GM18520 (cell line): ENCODE measurements around the gene ADCY1.

Experiments used
- ATAC-seq: cut with Tn5 transposase; IDR thresholded peaks from one replicate; pipeline ENCODE4 v1.9.1; 2021; ENCODE audit not compliant: unreplicated experiment

ADCY1 gene

DNA sequence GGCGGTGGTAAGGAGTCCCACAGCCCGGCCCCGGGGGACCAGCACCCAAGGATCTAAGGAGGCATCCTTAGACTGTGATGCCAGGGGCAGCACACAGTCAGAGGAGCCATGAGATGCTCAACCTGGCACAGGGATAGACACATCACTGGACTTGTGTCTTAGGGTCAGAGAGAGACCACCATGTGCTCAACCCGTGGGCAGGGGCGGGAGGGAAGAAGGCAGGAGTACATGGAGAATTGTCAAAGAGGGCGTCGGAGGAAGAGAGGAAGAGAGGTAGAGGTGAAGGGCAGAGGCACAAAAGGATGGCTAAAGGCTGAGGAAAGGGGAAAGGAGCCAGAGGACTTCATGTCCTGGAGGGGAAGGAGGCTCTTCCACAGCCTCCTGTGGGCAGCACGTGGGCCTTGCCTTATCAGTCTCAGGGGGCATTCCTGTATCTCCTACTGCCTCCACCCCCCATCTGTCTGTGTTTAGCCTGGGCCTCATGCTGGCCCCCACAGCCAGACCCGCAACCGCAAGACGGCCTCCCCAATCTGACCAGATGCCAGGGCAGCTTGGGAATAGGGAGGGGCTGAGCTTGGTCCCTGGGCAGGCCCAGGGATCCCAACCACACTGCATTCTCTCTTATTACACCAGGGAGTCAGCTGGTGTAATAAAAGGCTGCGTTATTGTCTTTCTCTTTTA, 2.2 kb downstream of the ADCY1 start:
- no peak for ATAC-seq

DNA sequence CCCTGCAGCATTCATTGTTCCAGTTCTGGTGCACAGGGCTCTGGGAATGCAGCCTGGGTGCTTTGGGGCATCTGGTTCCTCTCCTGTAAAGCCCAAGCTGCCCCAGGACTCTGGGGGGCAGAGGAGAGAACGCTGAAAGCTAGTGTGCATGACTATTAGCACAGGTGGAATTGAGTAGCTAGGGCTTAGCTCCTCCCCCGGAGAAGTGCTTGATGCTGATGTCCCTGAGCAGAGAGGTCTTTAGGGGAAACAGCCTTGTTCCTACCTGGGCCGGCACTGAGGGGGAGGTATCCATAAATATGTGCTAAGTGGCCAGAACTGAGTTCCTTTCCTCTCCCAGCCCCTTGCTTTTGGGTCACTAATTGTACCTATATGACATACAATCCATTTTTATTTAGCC, 3.9 kb downstream of the ADCY1 start:
- ATAC-seq: no peak

DNA sequence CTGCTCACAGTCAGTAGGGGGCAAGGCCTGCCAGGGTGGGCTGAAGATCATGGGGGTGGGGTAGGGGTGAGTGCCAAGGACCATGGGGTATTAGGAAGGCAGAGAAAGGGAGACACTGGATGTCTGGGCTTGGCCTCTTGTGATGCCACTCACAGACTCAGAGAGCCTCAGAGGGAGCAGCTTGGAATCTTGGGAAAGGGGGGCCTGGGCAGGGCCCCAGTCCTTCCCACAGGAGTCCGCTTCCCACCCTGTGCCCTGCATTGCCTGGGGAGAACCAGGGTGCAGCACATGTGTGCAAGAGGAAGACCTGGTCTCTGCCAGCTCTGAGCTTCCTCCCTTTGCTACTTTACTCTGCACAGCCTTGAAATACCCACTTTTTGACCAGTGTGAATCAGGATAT, 4.3 kb downstream of the ADCY1 start:
- no peak for ATAC-seq

DNA sequence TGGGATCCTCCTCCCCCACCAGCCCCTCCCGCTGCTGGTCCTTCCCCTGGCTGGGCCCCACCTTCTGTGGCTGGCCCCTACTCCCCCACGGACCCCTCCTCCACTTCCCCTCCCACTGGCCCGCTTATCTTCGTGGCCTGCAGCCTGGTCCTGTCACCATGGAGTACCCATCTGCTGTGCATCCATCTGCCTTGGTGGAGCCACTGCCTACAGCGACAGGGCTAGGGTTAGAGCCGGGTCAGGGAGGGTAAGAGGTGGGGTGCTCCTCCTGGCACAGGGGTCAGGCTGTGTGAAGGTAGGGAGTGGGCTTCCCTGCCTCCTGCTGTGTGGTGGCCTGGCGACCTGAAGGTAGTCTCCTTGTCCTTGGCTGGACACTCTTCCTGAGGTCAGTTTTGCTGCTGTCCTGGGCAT, 5.2 kb downstream of the ADCY1 start:
- no peak for ATAC-seq

DNA sequence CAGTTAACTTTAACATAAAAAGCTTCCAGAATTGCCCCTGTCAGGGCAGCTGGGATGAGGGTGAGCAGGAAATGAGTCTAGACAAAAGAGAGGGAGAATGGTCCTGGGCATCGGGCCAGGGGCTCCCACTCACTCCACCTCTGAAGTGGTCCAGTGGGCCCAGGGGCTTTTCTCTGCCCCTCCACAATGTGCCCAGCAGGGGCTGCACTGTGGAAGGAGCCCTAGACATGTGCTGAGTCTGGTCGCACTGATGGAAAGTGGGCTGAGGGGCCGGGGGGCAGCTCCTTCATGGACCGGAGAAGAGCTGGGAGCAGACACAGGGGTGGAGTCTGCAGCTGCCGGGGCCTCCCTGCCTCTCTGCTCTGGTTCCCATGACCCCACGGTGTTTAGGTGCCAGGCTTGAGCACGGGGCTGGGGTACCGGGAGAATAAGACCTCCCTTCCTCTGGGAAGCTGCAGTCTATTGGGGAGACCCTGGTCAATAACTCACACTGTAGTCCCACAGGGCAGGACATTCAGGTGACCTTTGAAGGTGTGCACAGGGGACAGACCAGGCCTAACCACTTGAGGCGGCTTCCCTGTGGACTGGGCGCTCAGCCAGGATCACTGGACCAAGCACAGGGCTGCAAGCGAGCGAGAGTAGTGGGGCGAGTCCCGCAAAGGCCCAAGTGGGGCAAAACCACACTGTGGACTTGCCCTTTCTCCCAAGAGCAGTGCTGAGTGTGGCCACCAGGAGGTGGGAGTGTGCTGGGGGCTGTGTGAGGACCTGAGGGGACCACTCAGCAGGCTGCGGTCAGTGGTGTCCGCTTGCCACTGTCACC, 6.1 kb downstream of the ADCY1 start:
- no peak for ATAC-seq

DNA sequence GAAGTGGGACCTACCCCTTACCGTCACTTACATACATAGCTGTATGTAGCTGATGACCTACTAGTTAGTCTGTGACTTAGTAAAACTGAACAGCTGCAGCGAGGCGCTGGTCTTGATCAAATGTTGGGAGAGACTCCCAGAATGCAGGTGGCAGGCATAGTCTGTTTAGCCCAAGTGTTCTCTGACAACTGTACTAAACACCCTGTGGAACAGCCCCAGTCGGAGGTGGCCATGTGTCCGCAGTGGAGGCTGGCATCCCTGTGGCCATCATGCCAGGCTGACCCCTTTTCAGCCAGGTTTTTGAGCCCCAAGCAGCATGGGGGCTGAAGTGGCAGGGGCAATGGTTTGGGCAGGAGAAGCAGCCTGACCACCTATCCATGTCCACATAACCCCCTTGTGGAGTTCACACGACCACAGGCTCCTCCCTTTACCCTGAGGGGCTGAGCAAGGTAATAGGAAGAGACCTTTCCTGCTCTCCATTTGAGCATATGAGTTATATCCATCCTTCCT, 7.2 kb downstream of the ADCY1 start:
- no peak for ATAC-seq

DNA sequence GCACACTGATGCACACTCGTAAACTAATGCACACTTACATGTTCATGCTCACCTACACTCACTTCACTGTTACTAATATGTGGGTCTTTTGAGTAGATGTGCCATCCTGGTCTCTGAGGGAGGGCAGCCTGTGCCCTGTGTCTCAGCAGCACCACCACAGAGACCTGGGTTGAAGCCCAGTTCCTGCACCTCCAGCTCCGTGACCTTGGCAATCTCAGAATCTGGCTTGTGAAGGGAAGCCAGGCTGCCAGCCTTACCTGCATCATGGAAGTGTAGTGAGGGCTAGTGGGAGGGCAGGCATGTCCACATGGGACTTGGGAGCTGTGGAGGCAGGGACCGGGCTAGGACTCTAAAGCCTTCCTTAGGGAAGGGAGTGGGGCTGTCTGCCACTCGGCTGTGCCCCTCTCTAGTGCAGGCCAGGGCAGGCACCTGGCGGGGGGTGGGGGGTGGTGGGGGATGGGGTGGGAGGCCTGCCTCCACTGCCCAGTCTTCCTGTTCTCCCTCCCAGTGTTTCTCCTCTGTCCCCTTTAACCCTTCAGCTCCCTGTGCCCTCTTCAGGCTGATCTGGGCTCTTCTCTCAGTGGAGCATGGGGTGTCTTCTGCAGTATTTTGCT, 8.1 kb downstream of the ADCY1 start:
- ATAC-seq: no peak

DNA sequence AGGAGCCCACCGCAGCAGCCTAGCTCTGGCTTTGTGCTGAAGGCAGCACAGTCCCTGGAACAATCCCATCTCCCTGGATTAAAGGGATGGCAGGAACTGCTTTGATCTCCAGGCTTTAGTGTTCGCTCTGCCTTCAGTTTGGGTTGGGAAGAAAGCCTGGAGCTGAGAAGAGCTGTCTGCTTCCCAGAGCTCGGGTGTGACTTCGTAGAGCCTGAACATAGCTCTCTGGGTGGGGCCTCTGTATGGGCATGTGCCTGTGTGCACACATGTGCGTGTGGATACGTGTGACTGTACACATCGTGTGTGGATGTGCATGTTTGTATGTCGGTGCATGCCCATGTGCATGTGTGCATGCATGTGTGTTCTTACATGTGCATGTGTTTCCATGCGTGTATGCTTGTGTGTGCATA, 8.7 kb downstream of the ADCY1 start:
- ATAC-seq: no peak

DNA sequence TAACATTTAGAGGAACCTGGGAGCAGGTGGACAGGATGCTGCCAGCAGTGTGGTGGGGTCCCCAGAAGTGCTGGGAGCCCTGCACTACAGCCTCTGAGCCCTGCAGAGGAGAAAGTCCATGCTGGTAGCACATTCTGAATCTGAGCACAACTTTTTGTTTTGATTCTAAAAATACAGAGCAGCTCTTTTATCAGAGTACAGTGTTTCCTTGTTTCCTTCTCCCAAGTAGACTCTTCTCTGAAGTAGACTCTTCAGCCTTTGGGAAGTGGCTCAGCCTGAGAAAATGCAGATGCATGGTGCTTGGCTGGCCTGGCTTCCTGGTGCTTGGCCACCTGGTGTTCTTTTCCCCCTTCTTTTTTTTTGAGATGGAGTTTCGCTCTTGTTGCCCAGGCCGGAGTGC, 9.1 kb downstream of the ADCY1 start:
- no peak for ATAC-seq

DNA sequence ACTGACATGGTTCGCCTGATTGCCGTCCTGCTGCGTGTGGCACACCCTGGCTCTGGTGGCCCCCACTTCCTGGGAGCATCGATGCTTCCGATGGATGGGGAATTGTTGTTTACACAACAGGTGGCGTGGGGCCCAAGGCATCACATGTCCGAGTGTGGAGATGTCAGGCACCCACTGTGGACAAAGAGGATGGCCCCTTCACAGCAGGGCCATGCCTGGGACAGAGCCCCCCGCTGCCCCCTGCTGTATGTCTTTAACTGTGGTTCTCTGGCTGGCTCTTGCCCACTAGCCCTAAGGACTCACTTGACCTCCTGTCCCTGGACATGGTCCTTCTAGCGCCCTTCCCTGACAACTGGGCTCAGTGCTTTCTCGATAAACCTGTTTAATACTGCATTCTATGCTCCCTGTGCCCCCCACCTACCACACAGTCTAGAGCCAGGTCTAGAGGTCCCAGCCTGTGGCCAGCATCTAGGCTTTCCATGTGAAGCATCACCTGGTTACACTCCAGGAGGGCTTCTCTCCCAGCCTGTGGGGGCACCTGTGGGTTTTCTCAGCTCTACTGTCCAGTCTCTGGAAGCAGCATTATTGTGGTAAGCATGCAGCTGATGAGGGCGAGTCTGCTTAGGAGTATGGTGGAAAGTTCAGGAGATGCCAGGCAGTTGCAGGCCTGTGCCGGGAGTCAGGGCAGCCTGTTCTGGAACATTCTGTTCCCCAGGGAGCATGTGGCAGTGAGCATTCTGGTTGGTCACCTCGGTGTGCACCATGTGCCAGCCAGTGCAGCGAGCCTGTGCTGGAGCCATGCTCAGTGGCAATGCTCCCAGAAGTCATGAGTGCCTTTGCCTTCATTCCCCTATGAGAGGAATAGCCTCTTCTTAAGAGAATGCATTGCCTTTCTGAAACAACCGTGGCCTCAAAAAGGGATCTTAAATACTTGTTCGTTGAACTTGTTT, 10.4 kb downstream of the ADCY1 start:
- ATAC-seq: no peak

DNA sequence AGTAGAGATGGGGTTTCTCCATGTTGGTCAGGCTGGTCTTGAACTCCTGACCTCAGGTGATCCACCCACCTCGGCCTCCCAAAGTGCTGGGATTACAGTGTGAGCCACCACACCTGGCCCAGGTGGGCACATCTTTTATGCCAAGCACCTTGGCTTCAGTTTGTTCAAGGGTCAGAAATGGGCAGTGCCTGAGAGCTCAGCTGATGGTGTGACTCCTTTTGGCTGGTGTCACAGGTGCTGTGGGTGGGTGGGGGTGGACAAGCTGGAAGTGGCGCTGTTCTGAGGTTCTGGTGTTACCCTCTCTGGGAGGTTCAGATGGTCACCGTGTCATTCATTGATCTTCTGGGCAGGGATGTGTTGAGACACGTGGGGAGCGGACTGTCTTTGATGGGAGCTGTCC, 11.5 kb downstream of the ADCY1 start:
- ATAC-seq: no peak

DNA sequence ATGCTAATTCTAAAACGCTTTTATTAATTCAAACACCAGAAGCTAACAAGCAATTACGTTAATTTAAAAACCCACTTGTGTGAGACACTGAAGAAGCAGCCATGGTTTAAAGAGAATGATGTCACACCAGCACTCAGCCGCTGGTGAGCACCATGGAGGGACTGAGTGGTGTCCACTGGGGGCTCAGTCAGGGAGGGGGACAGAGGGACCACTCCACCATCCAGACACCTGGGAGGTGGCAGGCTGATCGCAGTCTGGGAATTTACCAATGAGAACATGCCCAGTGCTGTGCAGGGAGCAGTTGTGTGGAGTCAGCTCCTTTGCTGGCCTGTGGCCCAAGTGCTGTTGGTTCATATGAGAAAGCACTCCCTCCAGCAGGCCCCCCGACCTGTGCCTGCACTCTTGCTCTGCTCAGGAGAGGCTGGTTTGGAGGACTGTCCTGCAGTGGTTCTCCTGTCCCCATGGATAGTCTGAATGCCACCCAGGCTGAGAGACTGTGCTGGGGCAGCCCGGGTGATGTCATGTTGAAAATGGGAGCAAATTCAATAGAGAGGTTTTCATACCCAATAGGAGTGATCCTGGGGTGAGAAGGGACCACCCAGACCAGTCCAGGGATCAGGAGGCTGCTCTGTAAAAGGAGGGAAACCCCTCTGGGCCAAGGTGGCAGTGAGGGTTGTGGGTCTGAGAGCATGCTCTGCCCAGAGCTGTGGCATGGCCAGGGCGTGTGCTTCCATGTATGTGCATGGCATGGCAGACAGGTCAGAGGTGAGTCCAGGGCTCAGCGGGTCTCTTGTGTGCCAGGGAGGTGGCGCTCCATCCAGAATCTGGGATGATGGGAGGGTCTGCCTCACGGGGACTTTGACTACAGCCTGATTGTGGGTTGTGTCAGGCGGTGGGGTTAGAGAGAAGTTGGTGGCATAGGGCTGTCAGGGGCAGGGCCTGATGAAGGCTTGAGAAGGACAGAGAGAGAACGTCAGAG, 12.7 kb downstream of the ADCY1 start:
- ATAC-seq: no peak

DNA sequence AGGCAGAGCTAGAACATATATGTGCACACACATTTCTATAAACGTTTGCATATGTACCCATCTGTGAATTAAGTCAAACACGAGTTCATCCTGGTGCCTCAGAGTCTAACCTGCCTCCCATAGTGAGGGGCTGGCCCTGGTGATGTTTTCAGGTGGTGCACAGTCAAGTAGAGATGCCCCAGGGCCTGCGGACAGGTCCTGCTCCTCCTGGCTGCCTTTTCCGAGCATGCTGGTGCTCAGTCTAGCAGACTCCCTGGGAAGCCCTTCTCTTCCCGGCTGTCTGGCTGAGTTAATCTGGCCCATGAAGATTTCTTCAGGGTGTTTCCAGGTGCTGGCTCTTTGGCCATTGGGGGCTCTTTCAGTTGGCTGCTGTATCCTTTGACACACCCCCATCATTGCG, 14.3 kb downstream of the ADCY1 start:
- ATAC-seq: no peak

DNA sequence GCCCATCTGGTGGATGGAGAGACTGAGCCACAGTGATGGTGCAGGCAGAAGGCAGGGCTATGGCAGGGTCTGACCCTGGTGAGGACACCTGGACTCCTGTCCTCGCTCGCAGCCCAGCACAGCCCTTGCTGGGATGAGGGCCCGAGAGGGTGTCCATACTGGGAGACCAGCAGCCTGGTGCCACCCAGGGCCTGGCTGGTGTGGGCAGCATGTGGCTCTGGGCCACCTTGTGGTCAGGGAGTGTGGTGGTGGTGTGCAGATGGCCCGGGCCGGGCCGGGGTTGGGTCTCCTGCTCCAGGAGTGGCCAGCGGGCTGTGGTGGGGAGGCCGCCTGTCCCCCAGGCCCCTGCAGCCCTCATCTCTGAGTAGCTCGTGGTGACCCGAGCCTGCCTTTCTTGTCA, 14.9 kb downstream of the ADCY1 start:
- no peak for ATAC-seq

DNA sequence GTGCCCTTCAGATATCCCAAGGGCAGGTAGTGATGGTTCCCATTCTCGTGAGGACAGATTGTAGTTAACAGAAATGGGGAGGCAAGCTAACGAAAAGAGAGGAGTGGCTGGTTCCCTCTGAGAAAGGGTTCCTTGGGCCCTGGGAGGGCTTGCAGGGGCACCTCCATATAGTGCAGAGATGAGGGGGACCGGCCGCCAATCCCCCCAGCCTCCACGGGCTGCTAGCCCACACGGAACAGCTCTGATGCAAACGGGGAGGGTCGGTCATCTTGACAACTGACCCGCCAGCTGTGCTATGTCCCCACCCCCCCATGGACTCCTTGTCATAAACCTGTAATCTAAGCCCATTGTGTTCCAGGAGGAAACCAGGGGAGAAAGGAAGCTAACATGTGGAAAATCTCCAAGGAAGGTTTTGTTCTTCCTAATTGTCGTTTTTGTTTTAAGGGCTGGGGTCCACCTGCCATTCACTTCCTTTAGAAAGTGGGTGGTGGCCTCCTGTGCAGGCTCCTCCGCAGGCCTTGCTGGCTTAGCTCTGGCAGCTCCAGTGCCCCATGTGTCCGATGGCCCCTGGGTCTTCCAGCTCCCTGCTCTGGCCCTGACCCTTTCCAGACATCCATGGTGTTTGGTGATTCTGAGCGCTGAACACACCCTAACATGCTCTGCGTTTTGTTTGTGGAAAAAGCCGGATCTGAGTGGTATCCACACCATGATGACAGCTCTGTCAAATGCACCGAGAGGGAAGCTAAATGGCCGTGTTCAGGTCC, 15.9 kb downstream of the ADCY1 start:
- no peak for ATAC-seq

DNA sequence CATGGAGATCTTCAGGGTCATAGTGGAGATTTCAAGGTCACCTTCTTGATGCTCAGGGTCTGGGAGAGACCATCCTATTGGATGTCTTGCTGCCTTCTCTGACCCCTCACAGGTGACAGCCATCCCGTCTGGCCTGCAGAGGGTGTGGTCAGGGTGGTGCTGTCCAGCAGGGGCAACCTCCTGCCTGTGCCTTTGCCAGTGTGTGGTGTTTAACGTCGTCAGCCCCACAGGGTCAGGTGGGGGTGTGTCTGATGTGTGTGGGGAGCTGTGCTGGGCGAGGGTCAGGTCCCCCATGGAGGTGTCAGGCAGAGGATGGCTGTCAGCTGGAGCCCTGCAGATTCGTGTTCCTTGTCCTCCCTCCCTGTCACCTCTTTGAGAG, 16.5 kb downstream of the ADCY1 start:
- ATAC-seq: no peak

DNA sequence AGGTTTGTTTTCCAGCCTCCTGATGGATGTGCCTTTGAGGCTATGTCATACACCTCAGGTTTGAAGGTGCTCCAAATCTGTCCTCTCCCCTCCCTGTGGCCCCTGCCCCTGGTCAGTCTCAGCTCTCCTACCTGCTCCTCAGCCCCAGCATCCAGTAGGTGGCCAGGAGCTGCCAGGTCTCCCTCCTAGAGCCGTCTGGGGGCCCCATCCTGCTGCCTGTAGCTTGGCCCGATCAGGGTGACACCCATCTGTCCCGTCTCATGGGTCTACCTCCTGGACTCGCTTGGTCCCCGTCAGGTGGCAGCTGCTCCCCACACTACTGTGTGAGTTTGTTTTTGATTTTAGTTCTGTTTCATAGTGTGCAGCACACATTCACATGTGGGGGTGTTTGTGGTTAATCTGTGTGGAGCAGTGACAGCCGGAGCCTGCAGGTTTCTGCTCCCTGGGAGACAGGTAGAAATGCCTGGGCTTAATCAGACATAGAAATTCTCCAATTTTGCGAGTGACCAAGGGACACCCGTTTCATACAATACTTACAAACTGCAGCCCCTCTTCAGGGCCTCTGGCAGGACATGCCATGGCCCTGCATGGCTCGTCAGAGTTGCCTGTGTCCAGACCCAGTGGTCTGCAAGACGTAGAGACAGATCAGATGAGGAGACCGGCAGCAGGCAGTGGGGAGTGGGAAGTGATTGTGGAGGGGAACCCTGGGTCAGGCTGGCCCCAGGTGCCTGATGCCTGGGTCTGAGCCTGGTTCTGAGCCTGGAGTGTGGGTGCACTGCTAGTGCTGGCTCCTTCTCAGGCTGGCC, 17.1 kb downstream of the ADCY1 start:
- ATAC-seq: no peak
